Right renal pelvis (tissue), 4 donors: ENCODE results near the gene SRPK2. TPM values are rescaled to one million over a fixed set of nuclear protein-coding genes. Genes with fewer than 3 reads are reported as not detected.
"Not testable (repeated sequence)": the region's sequence is repeated elsewhere in the genome, so short reads cannot be mapped to it uniquely, and the experiment has no call there.

ENCODE experiments used
- DNase-seq, 4 donors: peaks; one replicate each; pipeline ENCODE4 v3.0.0-alpha.2; 2013; ENCODE audit warnings: low read depth in 4 of 4, low spot score in 3 of 4, missing footprints in 1 of 4
- polyA plus RNA-seq, 4 donors: library from polyadenylated mRNA; unstranded; fragments of 120-200 nt; gene quantifications; one replicate each; pipeline ENCODE4 v1.2.1, GENCODE V29; 2013; ENCODE audit not compliant: insufficient read length in 4 of 4

Gene SRPK2
- polyA plus RNA-seq, 4 donors: 44.4 to 63.9 (median 59.5) TPM

GRCh38 chr7:105198223-105198622, 190.5 kb downstream of the SRPK2 start:
- DNase-seq: no peak

GRCh38 chr7:105196473-105196872, 192.2 kb downstream of the SRPK2 start:
- DNase-seq: no peak

DNA sequence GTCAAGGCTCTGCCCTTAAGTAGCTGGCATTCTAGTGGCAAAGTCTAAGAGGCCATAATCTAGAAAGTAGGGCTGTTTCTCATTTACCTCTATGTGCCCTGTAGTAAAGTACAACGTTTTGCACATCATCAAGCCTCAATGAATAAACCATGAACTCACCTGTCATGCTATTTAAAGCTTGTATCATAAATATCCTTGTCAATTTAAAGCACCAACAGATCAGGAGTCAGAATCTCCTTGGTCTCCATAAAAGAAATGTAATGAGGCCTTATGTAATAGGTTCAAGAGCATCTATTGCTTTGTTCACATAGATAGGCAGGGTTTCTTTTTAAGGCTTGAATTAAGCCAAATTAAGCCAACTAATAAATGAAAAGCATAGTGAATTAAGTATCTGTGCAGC, 192.8 kb downstream of the SRPK2 start:
- no peak for DNase-seq

- not testable (repeated sequence) for DNase-seq
Observed at GRCh38 chr7:105194959-105195358, 193.8 kb downstream of the SRPK2 start.

DNA sequence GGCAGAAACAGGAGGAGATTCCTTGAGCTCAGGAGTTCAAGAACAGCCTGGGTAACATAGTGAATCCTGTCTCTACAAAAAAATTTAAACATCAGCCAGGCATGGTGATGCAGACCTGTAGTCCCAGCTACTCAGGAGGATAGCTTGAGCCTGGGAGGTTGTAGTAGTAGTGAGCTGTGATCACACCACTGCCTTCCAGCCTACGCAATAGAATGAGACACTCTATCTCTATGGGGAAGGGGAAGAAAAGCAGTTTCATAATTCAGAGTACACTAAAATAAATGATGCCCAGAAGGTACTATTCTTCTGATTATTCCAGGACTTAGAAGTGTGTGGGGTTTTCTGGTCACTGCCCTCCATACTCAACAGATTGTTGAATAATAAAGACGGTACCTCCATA, 197.4 kb downstream of the SRPK2 start:
- no peak for DNase-seq

DNA sequence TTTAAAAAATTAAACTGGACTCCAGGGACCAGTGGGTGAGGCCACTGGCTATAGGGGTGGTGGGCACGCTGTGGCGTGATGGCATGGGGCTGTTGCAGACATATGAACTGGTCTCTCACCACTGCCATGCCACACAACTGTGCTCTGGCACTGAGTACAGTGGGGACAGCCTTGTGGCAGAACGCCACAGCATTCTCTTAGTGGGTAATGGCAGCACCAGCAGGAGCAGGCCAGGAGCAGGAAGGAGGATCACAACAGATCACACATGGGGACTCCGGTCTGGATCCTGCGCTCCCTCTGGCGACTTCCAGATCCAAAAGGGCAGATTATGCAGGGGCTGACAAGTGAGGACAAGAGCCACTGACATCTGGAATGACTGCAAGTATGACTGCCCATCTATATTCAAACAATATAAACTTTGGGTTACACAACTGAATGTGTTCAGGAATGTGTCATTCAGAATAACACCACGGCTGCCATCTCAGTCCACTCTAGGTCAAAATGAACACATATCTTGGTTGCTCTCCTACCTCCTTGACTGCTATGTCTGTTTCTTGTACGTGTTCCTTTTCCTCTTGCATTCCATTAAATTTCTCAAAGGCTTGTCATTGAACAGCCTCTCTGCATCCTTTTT, 198.7 kb downstream of the SRPK2 start:
- no peak for DNase-seq

- DNase-seq: no peak
Observed at GRCh38 chr7:105188201-105188600, 200.5 kb downstream of the SRPK2 start.

DNA sequence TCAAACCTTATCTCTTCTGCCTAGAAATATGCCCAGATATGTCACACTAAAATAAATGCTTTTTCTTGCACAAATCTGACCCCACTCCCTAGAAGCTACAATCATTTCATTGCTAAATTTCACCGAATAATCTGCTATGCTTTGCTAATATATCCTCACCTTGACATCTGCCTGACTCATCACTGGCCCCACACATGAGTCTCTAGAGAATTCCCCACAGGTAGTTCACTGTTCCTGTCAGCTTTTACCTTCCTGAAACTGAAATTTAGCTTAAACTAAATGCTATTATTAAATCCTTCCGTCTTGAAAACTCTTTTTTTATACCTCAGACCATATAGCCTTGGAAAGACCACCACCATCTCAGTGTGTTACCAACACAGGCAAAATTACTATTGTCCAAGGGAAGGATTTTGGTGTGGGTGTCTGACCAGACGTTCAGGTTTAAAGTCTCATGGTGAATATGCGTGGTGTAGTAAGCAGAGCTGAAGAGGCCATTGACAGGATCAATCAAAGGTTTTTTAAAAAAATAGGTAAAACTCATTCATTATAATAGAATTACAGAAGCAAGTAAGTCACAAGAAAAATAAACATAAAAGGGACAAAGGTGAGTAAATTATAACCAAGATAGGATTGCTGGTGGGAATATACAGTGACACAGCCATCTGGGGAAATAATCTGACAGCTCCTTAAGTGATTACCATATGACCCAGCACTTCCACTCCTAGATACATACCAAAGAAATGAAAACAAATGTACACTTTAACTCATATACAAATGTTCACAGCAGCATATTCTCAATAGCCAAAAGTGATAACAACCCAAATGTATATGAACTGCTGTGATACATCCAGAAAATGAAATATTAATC, 201.2 kb downstream of the SRPK2 start:
- no peak for DNase-seq

DNA sequence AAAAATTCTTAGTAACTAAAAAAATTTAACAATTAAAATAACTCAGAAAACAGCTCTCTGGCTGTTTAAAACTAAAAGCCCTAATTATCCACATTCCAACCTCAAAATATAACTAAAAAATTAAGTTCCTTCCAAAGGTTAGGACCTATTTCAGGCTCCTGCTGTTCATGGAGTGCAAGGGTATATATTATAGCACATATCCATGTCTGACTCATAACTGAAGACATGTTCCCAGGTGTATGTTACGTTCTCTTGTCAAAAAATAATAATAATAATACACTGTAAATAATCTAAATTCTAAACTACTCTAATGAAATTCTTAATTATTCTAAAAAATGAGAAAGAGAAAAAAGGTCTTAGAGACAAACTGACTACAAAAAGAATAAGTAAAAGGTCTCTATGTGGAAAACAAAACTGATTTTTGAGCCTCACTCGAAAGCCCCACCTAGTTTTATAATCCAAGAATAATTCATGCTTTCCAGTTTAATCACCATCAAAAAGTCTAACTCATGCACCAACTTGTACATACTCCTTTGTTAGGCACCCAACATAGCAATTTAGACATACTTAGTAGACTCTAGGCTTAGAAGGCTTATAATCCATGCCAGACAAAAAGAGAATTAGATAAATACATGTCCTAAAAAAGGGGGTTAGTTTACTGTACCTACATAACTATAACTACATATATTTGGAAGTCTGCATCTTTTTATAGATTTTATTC, 203.3 kb downstream of the SRPK2 start:
- no peak for DNase-seq

- DNase-seq: no peak
Observed at GRCh38 chr7:105180002-105180401, 208.7 kb downstream of the SRPK2 start.

DNA sequence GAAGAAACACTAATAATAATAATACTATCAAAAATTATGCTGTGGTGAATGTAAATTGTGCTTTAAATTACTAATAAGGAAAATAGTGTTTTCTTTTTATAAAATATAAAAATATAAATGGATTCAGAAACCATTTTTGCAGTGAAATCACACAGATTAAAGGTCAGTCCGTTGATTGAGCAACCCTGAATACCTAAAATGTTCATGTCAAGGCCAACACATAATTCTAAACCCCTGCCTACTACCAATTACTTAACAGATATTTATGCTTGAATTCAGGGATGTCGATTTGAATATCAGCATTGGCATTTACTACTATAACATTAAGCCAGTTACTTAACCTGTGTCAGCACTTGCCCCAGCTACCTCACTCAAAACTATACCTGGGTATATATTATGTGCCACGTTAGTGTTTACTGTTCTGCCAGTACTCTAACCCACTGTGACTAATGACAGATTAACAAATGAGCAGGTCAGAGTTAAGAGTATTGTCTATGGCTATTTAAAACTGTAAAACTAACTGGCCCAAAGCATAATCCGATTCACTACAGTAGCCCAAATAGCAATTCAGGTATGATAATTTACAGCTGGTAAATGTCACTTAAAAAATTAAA, 209.7 kb downstream of the SRPK2 start:
- no peak for DNase-seq

DNA sequence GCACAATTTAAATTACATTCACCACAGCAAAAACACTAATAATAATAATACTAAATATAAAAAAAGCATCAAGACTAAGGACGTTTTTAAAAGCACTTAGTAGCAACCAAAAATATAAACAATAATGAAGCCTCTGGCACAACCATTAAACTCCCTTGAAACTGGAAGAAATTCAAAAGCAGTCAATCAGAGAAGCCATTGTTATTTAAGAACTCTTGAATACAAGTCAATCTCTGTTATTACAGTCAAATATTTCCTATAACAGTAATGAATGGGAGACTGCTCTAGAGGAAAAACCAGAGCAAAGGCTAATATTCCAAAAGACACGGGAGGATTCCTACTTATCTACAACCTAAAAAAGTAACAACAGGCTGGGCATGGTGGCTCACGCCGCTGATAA, 210.5 kb downstream of the SRPK2 start:
- no peak for DNase-seq

GRCh38 chr7:105177026-105177425, 211.7 kb downstream of the SRPK2 start:
- DNase-seq: no peak

DNA sequence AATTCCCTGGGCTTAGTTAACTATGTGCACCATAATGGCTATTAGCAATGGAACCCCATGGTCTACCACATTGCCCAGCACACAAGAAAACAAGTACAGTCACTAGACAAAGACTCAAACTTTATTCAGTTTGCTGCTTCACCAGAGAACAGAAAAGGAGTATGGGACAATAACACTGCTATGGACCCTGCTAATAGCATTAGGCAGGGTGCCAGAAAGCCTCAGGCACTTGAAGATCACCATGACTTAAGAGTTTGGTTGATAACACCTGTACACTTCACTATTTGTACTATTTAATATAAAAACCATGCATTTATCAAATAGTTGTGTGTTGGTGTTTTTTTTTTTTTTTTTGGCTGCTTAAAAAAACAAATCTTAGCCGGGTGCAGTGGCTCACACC, 215.1 kb downstream of the SRPK2 start:
- no peak for DNase-seq

GRCh38 chr7:105164751-105165150, 224.0 kb downstream of the SRPK2 start:
- no peak for DNase-seq

DNA sequence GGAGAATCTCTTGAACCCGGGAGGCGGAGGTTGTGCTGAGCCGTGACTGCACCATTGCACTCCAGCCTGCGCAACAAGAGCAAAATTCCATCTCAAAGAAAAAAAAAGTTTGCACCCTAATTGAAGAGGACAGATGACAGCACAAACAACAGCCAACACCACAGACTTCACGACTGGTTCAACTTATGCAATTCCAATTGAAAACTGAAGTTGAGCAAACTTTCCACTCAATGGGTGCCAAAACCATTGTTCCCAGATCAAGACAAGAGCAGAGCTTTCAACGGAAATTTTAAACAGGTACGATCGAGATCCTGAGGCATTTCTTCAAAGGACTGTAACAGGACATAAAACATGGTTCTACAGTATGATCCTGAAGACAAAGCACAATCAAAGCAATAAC, 225.0 kb downstream of the SRPK2 start:
- no peak for DNase-seq

- no peak for DNase-seq
Observed at GRCh38 chr7:105161366-105161765, 227.4 kb downstream of the SRPK2 start.

GRCh38 chr7:105157278-105157677, 231.4 kb downstream of the SRPK2 start:
- DNase-seq: no peak

- no peak for DNase-seq
Observed at GRCh38 chr7:105156731-105157130, 232.0 kb downstream of the SRPK2 start.

- no peak for DNase-seq
Observed at GRCh38 chr7:105154084-105154483, 234.6 kb downstream of the SRPK2 start.

GRCh38 chr7:105153531-105153930, 235.2 kb downstream of the SRPK2 start:
- DNase-seq: no peak
